Ramos (cell line): Measurements from ENCODE around the gene USP6NL.
"Not testable (repeated sequence)": the region's sequence is repeated elsewhere in the genome, so short reads cannot be mapped to it uniquely, and the experiment has no call there.

Experiments used
- in situ Hi-C: fragments of 300-500 bp; cut with MboI; formaldehyde crosslinking; loops from one replicate; pipeline ENCODE4 v1.14.3; 2022; ENCODE audit warnings: low sequenced_read_pairs; ENCODE audit not compliant: unreplicated experiment

Gene USP6NL

DNA sequence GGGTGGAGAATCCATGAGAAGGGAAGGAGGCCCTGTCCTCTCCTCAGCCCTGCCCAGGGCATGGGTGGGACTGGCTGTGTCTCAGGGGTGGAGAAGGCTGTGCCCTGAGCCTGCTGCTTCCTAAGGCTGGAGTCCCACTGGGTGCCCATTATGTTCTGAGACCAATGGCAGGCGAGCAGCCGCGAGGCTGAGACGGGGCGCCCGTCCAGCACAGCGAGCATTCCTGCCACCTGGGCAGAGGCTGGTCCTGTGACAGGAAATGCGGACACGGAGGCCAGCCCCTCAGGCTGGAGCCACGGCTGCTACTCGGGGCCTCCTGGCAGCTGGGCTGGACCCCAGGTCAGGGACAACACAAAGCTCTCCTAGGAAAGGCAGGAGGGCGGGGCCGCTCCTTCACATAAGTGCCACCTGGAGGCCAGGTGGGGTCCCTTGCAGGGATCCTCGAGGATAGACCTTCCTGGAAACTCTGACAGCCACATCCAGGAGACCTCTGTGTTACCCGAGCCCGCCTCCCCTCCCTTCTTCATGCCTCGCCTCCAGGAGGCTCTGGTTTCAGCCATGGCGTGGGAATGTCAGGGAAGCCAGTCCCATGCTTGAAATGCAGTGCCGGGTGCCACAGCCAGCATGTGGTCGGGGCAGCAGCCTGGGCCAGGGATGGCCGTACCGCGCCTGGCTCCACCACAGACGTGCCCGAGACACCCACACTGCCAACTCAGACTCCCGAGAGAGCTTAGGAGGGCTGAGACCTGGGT, 173.9 kb downstream of the USP6NL start:
- in situ Hi-C loops, result no loop called here

DNA sequence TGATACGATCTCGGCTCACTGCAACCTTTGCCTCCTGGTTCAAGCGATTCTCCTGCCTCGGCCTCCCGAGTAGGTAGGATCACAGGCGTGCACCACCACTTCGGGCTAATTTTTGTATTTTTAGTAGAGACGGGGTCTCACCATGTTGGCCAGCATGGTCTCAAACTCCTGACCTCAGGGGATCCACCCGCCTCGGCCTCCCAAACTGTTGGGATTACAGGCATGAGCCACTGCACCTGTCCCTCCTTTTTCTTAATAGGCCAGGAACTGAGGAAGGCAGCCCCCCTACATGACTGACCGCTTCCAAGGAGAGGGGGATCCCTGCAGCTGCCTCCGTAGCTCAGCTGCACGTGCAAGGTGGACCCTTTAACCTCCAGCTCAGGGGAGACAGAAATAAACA, 175.0 kb downstream of the USP6NL start:
- in situ Hi-C loops, result not testable (repeated sequence)

DNA sequence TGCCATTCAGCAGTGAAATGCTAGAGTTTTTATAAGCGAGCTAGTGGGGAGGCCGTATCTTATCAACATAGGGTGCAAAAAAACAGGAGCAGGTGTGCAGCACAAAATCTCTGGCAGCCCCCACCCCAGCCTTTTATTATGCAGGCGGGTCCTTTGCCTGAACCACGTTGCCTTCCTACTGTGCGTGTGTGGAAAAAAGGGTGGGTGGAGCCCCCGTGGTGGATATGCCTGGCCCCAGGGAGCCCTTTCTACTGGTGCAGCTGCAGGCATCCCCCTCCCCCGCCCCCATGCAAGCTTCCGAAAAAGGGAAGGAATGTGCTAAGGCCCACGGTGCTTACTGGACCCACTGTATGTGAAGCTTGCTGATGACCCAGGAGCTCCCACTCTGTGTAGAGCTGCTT, 175.9 kb downstream of the USP6NL start:
- in situ Hi-C loops, result no loop called here

DNA sequence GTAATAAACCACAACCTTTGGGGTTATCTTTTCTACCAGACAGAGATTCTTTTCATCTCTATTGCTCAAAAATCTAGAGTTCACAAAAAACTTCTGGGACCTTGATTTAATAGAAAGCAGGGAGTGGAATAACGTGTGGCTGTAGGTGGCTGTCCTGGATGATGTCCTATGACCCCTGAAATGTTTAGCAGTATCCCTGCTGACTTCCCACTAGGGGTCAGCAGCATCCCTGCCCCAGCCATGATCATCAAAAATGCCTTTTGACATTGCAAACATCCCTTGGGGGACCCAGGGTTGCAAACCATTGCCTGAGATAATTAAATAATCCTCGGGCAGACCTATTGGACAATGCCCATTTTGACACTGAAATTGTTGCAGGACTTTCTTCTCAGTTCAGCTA, 177.1 kb downstream of the USP6NL start:
- in situ Hi-C loops, result loop anchor here (5.0 kb wide), 1 partner anchor 323 kb away; no protein-coding TSS in a partner anchor

DNA sequence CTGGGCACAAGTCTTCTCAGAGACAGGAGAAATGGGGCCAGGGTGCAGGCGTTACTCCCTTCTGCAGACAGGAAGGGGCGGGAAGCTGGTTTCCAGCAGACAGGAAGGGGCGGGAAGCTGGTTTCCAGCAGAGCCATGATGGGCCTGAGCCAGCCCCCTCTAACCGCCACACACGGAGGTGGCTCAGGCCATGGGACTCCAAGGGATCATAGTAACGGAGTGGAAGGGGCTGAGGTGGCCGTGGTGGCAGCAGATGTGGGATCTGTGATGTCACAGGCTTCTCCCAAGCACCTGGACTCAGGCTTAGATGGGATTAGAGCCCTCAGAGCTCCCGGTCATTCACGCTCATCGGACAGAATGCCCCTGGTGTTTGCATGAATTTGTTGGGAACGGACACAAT, 177.8 kb downstream of the USP6NL start:
- in situ Hi-C loops, result loop anchor here (5.0 kb wide), 1 partner anchor 324 kb away; no protein-coding TSS in a partner anchor

DNA sequence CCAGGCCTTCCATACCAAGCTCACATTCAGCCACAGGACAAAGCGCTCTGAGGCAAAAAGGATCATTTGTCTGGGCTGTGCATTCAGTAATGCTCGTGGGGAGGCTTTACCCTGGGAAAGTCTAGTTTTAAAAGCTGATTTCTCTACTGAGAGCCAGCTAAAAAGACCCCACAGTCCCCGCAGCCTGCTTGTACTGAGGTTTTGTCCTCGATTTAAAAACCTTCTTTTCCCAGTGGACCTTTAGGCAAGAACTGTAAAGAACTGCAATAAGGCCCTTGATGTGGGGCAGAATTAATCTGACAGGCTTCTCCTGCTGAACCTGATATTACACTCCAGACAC, 180.3 kb downstream of the USP6NL start:
- in situ Hi-C loops, result loop anchor here (5.0 kb wide), 1 partner anchor 326 kb away; no protein-coding TSS in a partner anchor

DNA sequence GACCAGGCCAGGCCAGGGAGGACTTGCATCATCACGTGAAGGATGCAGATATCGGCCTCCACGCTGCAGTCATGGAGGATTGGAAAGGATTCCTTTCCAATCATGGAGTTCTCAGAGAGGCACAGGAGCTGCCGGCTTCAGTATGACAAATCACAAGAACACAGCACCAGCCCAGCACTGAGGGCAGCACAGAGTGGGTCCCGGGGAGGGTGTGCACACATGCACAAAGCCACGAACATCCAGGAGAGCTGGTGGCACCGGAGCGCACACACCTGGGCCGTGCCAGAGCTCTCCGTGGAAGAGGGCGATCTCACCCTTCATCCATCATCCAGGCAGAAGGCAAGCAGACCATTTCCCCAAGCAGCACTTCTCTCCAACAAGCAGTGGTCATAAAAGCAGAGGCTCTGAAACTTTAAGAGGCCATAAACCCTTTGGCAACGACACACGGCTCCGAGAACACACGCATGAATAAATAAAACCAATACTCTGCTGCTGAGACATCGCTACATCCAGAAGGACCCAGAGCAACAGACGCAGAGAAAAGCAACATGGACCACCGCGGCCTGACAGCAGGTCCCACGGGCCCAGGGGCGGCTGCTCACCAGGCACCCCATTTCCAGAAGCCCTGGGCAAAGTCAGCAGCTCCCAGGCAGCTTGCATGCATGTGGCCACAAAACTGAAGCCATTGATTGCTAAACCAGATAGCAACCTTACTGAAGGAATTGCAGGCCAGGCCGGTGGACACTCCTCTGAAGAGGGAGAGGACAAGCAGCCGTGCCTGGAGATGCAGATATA, 180.8 kb downstream of the USP6NL start:
- in situ Hi-C loops, result loop anchor here (5.0 kb wide), 1 partner anchor 327 kb away; no protein-coding TSS in a partner anchor

DNA sequence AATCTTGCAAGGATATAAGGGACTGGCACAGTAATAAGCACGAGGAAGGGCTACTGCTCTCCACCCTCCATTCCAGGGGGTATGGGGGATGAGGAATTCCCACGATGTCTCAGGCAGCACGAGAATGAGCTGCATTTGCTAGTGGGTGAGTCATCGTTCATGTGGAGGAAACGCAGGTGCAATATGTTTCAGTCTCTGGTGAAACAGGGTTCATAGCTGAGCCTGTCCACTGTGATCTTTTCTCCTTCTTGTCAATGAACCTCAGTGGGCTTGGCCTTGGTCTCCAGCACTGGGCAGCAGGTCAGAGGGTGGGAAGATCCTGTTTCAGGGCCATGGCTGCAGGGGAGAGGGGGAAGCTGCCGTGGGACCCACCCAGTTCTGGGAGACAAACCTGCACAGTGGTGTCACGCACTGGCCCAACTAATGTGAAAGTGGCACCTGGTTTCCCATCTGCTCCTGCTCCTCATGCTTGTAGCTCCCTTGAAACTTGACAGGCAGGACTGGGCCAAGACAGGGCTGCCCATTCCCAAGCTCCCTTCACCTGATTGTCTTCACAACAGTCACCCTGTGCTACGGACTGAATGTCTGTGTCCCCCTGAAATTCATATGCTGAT, 181.9 kb downstream of the USP6NL start:
- in situ Hi-C loops, result loop anchor here (5.0 kb wide), 1 partner anchor 328 kb away; no protein-coding TSS in a partner anchor

DNA sequence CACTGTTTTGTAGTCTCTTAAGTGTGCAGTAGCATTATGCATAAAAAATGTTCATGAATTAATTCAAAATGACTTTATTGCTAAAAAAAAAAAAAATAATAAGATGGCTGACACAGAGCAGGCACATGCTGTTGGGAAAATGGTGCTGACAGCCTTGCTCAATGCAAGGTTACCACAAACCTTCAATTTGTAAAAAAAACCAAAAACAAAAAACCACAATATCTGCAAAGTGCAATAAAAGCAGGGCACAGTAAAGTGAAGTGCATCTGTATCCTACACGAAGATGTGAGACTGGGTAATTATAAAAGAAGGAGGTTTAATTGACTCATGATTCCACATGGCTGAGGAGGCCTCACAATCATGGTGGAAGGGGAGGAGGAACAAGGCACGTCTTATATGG, 185.8 kb downstream of the USP6NL start:
- in situ Hi-C loops, result no loop called here

DNA sequence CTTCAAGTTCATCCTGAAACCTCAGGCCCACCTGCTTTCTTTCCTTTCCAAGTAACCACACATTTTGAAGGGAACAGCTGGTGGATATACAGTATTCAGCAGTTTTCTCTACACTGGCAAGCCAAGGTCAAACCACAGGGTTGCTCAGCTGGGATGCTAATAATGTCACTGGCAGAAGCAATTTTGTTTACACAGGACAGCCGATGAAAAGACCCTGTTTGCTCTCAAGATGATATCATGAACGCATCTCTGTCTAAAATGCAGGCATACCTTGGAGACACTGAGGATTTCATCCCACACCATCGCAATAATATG, 186.2 kb downstream of the USP6NL start:
- in situ Hi-C loops, result no loop called here

DNA sequence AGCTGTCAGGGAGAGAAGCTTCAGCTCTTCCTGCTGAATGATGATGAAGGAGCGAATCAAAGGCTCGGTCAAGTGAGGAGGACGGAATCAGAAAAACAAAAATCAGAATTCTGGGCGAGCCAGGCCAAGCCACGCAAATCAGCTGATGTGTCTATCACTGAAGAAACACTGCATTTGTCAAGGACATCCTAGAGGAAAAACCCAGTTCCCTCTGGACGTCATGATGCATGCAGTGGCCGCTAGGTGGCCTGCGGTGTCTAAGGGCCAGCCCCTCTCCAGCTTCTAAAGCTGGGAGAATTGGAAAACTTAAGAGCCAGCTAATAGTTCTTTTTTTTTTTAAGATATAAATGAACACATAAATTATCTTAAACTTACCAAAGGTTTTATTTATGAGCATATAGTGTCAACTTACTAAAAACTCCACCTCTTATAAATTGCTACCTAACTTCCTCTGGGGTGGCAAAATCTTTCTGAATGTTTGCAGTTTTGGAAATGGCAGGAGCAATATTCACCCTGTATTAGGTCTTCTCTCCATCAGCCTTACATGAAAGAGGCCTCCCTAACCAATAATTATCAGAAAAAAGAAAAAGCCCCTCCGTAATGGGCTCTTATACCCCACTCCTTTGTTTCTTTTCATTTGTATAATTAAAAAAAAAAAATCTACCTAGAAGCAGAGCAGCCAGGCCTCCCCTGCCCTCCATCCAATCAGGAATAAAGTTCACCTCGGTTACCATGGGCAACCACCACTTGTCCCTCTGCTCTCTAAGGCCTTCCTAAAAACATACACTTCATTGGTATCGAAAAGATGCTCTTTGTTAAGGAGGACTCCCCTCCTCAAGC, 186.8 kb downstream of the USP6NL start:
- in situ Hi-C loops, result no loop called here

DNA sequence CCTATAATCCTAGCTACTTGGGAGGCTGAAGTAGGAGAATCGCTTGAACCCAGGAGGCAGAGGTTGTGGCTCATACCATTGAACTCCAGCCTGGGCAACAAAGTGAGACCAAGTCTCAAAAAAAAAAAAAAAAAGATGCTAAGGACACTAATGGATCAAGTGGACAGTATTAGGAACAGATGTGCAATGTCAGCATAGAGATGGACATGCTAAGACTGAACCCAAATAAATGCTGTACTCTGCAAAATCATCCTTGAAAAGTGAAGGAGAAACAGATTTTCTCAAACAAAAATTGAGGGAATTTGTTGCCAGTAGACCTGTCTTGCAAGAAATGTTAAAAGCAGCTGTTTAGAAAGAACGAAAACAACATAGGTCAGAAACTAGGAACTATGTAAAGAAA, 194.5 kb downstream of the USP6NL start:
- in situ Hi-C loops, result no loop called here

DNA sequence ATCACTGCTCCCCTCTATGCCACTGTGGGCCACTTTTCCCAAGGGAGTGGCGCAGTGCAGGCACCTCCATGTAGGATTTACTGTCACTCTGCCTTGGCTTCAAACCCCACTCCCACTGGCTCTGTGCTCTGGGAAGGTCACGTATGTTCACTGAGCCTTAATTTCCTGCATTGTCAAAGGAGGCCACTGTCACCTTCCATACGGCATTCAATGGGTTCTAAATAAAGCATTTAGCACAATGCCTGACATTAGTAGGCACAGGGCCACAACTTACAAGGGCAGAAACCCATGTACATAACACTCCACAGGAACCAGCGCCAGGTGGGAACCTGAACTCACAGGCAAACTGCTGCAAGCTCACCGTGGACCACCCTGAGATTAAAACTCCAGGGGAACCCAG, 196.4 kb downstream of the USP6NL start:
- in situ Hi-C loops, result no loop called here

DNA sequence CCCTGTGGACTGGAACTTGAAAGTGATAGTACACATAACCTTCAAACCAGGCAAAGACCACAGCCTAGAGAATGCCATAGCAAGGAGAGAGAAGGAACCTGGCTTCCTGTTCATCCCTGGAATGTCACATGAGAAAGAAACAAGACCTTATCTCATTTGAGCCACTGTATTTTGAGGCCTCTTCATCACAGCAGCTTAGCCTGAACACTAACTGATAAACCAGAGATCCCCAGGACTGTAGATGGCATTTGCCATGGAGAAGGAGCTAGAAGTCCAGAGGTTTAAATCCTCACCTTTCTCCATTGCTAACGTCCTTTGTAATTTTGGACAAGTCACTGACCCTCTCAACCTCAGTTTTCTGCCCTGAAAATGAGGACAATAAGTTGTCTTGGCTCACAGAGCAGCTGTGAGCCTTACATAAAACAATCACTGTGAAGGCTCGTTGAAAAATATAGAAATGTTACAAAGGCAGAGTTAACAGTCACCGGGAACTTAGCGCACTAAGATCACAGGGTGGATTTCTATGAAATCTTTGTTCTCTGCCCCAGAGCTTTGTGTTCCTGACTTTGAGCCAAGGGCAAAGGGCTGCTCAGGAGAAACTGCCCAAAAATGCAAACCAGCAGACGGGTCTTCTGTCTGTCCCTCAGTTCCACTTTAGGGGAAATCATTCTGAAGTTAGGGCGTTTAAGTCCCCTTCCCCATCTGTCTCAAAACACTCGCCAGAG, 197.0 kb downstream of the USP6NL start:
- in situ Hi-C loops, result no loop called here

DNA sequence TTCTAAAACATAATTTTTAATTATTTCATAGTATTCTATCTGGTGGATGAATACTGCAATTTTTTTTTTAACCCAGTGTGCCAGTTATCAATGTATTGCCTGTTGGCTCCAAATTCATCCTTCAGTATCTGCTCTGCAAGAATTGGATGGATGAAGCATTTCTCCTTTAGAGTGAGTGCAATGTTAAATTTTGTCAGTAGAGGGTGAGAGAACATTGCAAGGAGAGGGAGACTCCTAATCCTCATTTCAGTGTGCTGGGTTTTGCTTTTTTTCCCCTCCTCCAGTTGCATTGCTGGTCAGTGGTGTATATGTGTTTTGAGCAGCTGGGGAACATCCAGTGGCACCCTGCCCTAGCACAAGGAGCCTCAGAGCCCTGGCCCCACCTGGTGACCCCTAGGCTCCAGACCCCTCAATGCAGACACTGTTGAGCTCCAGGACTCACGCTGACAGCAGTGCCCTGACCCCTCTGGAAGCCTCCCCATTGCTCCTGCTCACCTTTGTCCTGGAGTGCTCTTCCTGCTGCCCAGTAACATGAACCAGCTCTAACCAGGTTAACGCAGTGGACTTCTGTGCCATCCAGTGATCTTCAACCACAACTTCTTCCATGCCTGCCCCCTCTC, 199.4 kb downstream of the USP6NL start:
- in situ Hi-C loops, result no loop called here

DNA sequence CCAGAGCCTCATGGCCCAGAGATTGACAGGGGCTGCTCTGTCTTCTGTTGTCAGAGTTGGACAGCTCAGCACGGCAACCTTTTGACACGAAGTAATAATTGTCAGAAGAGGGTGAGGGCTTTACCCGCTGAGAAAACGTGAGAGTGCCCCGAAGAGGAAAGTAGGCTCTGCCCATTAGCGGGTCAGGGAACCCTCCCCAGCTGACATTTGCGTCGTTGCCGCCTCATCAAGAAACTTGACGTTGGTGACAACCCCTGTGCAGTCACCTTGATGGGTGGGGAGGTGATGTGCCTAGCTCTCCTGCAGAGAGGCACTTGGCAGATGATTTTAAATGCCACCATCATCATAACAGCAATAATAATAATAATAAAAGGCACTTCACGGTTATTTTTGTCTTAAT, 202.1 kb downstream of the USP6NL start:
- in situ Hi-C loops, result no loop called here

DNA sequence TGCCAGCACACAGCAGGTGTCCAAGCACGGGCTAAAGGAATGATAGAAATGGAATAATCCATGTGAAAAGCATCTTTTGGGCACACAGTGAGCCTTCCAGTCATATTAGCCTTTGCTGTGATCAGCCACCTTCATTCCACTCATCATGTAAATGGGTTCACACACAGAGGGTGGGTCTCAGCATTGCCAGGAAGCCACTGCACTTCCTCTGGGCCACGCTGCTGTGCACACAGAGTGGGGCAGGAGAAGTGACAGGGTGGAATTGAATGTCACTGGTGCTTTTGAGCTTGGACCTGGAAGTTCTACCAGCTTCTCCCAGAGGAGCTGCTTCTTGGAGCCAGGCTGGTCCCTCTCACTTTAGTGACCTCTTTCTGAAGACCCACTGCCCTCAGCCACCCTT, 203.5 kb downstream of the USP6NL start:
- in situ Hi-C loops, result no loop called here

DNA sequence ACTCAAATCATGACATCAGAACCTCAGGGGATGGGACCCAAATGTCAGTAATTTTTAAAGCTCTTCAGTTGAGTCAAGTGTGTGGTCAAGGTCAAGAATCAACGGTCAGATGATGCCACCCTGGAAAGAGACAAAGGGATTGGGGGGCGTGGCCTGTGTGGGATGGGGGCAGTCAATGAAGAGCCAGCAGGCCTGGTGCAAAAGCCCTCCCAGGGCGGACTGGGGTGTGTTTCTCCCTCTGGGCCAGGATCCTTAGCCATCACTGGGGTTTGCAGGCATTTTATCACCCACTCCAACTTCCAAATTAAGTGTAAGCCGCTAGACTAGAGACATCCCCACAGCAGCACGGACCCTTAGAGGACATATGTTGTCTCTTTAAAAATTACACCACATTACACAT, 204.7 kb downstream of the USP6NL start:
- in situ Hi-C loops, result no loop called here

DNA sequence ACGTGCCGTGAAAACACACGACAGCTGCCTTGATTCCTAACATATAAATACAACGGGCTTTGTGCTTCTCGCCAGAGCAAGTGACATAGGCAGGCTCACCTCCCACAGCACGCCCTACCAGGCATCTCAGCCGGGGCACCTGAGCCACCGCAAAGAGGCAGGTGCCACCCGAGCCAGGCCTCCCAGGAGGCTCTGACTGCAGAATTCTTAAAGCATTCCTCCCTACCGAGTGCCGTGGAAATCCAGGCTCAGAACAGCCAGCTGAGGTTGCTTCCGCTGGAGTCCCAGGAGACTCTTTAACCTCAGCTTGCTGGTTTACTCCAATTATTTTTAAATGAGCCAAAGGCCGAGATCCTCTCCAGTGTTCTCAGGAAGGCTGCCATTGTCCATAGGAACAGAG, 206.5 kb downstream of the USP6NL start:
- in situ Hi-C loops, result no loop called here
